Posterior cingulate gyrus (tissue), 11 donors: Measurements from ENCODE around the gene SEC63.
"Not testable (repeated sequence)": the region's sequence is repeated elsewhere in the genome, so short reads cannot be mapped to it uniquely, and the experiment has no call there.

Experiments
- DNase-seq, 10 donors: peaks; one replicate each; pipeline versions ENCODE4 v3.0.0 to v3.0.0-alpha.2; 2020 to 2021; ENCODE audit warnings: mixed read lengths in 3 of 10
- intact Hi-C: fragments of 100-400 bp; cut with DNase I; formaldehyde crosslinking; loops from one replicate; pipeline ENCODE4 v1.15.1; 2023

The SEC63 gene

DNA sequence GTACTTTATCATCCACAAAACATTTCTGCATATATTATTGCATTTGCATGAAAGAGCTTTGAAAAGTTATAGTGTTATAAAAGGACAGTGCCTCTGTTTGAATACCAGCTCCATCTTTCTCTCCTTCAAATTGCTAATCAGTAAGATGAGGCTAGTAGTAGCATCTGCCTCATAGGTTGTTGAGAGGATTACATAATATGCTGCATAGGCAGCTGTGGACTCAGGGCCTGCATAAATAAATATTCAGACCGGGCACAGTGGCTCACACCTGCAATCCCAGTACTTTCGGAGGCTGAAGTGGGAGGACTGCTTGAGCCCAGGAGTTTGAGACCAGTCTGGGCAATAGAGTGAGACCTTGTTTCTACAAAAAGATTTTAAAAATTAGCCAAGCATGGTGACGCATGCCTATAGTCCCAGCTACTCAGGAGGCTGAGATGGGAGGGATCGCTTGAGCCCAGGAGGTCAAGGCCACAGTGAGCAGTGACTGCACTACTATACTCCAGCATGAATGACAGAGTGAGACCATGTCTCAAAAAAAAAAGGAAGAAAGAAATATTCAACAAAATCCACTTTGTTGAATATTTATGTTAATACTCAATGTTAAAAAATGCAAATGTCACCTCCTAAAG, 18.3 kb upstream of the SEC63 start:
- DNase-seq = no peak
- intact Hi-C loops = loop anchor here (2.0 kb wide), 1 partner anchor 551 kb away; no protein-coding TSS in a partner anchor

DNA sequence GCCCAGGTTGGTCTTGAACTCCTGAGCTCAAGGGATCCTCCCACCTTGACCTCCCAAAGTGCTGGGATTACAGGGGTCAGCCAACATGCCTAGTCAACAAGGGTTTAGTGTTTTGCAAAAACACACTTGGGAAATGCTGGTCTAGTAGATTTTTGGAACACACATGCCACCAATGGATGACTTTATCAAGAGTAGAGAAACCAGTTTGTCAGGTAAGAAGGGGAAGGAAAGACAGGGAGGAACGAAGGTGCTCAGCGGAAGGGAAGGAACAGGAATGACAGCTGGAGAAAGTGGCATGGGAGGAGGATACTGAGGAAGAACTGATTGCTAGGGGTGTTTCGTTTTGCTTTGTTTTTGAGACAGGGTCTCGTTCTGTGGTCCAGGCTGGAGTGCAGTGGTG, 15.6 kb upstream of the SEC63 start:
- DNase-seq = no peak
- intact Hi-C loops = no loop called here

DNA sequence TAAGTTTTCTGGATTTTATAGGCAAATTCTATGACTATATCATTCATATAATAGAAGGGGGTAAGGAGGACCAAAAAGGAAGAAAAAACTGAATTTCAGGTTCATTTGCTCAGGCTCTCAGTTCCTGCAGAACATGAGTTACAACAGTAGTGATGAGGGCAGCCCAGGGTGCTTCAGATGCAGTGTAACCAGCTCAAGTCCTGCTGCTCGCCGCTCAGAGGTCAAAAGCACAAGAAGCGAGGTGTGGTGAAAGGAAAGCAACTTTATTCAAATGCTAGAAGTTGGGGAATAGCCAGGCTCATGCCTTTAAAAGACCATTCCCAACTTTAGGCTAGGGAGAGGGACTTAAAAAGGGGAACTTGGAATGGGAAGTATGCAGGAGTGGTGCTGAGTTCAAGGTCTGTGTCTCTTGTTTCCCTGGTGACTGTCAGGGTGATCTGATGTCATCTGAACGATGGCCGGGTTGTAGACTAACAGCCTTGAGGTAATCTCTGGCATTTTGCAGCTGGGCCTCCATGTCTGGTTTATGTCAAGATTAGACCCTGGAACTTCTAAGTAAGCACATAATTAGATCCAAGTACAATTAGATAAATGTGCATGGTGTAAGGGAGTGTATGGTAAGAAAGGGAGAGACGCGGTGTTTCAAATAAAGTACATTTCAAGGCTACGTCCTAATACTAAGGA, 14.5 kb upstream of the SEC63 start:
- intact Hi-C loops = no loop called here

GRCh38 chr6:107971181-107971580, 13.2 kb upstream of the SEC63 start:
- no peak for DNase-seq
- intact Hi-C loops = no loop called here

More for the DNA sequence above, 14.5 kb upstream of the SEC63 start:
- no peak for DNase-seq

- no peak for DNase-seq
Observed at GRCh38 chr6:107970255-107970654, 12.2 kb upstream of the SEC63 start.

DNA sequence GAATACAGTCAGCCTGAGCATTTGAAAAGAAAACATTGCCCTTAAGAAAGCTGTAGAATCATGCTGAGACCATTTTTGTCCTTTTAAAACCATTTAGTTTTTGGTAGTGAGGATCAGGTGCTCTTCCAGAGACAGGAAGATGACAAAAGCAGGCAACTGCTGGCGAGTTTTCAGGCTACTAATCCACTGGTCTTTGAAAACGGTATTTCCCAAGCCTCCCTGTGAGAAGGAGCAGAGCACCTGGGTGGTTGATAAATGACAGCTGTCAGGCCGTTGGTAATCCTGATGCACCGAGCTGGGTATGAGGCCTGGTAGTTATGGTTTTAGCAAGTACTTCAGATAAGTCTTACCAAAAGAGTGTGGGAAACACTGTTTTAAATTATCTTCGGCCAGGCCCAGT, 10.1 kb upstream of the SEC63 start:
- intact Hi-C loops = no loop called here
- DNase-seq = no peak

More at GRCh38 chr6:107970255-107970654, 12.2 kb upstream of the SEC63 start:
- intact Hi-C loops = no loop called here

- no peak for DNase-seq
- intact Hi-C loops = no loop called here
Observed at GRCh38 chr6:107965746-107966145, 7.7 kb upstream of the SEC63 start.

DNA sequence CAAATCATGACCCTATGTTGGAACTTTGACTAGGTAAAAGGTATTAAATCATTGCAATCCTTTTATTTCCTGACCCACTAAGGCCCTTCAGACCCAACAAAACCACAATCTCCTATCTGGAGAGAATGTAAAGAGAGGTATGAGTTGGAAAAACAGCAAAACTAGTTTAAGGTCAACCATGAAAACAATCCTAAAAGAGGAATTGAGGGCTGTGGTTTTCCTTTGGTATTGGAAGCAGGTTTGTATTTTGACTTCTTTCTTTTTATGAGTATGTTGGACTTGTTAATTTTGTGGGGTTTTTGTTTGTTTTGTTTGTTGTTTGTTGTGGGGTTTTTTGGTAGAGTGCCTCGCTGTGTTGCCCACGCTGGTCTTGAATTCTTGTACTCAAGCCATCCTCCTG, 4.7 kb upstream of the SEC63 start:
- DNase-seq = no peak
- intact Hi-C loops = no loop called here

- intact Hi-C loops = no loop called here
- DNase-seq = no peak
Observed at GRCh38 chr6:107959392-107959791, 1.4 kb upstream of the SEC63 start.

DNA sequence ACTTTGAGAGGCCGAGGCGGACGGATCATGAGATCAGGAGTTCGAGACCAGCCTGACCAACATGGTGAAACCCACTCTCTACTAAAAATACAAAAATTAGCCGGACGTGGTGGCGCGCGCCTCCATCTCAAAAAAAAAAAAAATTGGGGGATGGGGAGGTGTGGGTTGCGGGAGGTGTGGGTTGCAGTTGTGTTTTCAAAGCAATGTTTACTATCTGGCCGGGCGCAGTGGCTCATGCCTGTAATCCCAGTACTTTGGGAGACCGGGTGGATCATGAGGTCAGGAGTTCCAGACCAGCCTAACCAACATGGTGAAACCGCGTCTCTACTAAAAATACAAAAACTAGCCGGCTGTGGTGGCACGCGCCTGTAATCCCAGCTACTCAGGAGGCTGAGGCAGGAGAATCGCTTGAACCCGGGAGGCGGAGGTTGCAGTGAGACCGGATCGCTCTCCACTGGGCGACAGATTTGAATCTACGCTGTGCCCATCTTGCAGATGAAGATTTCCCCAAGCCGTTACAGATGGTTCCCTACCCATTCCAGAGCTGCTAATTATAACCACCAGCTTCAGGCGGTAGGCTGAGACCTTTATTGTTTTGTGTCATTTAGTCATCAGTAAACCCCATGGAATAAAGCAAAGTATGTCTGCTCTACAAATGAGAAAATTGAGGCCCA, 818 bp upstream of the SEC63 start:
- intact Hi-C loops = loop anchor here (1.0 kb wide), 1 partner anchor 115 kb away; the partner anchor contains the start of gene OSTM1
- not testable (repeated sequence) for DNase-seq

GRCh38 chr6:107957308-107957908, 600 bp downstream of the SEC63 start:
- peak in 7 of 10 donors; percentile 13 to 87 (median 41) for DNase-seq
- intact Hi-C loops = no loop called here

DNA sequence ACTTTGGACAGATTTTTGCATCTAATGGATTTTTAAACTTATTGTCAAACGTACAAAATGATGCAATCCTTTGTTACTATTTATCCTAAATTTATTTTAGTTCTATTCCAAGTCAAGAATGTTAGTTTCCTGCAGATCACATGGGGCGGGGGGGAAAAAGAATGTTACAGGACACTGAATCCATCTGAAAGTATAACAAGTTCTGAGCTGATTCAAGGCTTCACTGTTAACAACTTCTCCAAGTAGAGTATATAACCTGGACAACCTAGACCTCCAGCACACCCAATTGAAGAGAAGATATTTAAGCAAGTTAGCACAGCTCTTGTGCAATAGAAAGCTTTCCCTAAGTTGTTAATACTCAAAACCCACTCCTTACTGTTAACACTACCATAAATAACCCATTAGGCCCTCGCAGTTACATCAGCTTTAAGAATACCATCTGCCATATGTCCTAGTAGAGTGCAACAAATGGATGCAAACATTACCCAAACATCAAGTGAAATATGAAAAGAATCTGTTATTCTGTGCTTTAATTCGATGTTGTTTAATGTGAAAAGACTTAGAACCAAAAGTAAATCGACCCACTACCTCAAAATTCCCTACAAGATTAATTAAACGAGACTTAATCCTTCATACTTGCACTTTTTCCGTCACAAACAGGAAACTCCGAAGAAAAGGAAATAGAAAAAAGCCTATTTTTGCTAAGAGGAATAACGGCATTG, 1.3 kb downstream of the SEC63 start:
- no peak for DNase-seq

GRCh38 chr6:107956181-107956580, 1.8 kb downstream of the SEC63 start:
- DNase-seq = no peak
- intact Hi-C loops = no loop called here

More for the DNA sequence above, 1.3 kb downstream of the SEC63 start:
- intact Hi-C loops = no loop called here

DNA sequence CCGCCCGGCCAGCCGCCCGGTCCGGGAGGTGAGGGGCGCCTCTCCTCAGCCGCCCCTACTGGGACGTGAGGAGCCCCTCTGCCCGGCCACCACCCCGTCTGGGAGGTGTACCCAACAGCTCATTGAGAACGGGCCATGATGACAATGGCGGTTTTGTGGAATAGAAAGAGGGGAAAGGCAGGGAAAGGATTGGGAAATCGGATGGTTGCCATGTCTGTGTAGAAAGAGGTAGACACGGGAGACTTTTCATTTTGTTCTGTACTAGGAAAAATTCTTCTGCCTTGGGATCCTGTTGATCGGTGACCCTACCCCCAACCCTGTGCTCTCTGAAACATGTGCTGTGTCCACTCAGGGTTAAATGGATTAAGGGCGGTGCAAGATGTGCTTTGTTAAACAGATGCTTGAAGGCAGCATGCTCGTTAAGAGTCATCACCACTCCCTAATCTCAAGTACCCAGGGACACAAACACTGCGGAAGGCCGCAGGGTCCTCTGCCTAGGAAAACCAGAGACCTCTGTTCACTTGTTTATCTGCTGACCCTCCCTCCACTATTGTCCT, 4.1 kb downstream of the SEC63 start:
- intact Hi-C loops, DNase-seq: not testable (repeated sequence)

GRCh38 chr6:107943626-107944439, 14.2 kb downstream of the SEC63 start:
- DNase-seq = no peak
- intact Hi-C loops = no loop called here

DNA sequence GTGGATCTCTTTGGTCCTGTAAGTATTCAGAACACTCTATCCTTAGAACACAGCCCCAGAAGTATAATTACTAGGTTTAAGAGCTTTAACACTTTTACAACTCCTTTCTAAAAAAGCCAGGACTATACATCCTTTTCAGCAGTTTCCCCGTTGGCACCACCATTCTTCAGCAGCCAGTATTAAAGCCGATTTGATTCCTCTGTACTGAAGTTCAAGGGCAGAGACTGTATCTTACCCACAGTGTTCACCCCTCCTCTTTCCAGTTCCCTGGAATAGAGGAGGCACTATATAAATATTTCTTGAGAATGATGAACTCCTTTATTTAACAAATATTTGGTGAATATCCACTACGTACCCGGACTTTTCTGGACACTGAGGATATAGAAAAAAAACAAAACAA, 15.9 kb downstream of the SEC63 start:
- DNase-seq = no peak
- intact Hi-C loops = no loop called here

- intact Hi-C loops = no loop called here
- no peak for DNase-seq
Observed at GRCh38 chr6:107941627-107942026, 16.4 kb downstream of the SEC63 start.

GRCh38 chr6:107941199-107941598, 16.8 kb downstream of the SEC63 start:
- DNase-seq = no peak
- intact Hi-C loops = no loop called here

GRCh38 chr6:107936910-107937292, 21.1 kb downstream of the SEC63 start:
- DNase-seq, intact Hi-C loops: not testable (repeated sequence)
